ENCODE measurements around the gene GJA1.
A peak's percentile ranks its signal among the peaks of the same experiment; 100 is the strongest.
"Not testable (repeated sequence)": the region's sequence is repeated elsewhere in the genome, so short reads cannot be mapped to it uniquely, and the experiment has no call there.

The GJA1 gene

GRCh38 chr6:121437851-121438651 lies 2.6 kb downstream of the GJA1 start:
- DNase-seq: no peak

- no peak for DNase-seq
These were observed 3.4 kb downstream of the GJA1 start for GRCh38 chr6:121438869-121439268.

- DNase-seq: no peak
These were observed 4.0 kb downstream of the GJA1 start for GRCh38 chr6:121439475-121439874.

GRCh38 chr6:121439926-121440325 lies 4.5 kb downstream of the GJA1 start:
- DNase-seq: no peak

DNA sequence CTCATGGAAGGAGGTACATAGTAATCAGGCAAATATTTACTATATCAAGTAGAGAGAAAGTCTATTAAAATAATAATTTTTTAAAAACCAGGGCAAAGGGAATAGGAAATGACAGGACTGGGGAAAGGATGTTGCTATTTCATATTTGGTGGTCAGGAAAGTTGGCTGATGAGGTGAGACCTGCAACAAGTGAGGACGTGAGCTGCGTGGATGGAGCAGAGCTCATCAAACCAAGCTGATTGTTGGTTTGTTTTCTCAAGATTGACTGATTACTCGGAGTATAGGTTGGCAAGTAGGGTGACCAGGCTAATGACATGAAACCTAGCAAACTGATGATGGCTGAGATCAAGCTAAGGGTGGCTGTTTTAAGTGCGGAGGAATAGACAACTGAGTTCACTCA lies 6.0 kb downstream of the GJA1 start:
- DNase-seq: no peak

- no peak for DNase-seq
These were observed 7.1 kb downstream of the GJA1 start for GRCh38 chr6:121442576-121442975.

DNA sequence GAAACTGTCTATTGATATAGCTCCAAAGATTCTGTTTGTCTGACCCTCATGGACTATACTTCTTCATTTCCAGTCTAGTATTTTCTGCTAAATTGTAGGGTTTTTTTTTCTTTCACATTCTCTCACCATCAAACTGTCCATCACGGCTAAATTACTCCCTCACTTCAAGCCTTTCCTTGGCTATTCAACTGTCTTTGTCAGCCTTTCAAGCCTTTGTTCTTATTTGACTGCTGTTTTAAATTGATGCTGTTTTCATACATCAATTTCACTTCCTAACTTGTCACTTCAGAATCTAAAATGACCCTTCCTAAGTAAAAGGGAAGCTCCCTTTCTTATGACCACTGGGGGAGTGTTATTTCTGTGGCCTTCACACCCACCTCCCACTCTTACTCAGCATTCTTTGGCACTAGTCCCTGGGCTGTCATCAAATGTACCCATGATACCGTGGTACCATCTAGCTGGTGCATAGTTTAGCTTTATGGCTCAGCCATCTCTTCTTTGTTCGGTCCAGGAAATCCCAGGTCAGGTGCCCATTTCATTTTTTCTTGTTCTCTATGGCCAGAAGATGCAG lies 8.6 kb downstream of the GJA1 start:
- DNase-seq: peak; percentile 7 to 13

DNA sequence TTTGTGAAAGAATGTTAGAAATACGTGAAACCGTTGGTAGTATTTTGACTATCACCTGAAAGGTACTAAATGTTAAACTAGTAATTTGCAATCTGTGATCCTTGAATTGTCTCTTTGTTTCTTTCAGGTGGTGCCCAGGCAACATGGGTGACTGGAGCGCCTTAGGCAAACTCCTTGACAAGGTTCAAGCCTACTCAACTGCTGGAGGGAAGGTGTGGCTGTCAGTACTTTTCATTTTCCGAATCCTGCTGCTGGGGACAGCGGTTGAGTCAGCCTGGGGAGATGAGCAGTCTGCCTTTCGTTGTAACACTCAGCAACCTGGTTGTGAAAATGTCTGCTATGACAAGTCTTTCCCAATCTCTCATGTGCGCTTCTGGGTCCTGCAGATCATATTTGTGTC lies 11.3 kb downstream of the GJA1 start:
- not testable (repeated sequence) for DNase-seq

DNA sequence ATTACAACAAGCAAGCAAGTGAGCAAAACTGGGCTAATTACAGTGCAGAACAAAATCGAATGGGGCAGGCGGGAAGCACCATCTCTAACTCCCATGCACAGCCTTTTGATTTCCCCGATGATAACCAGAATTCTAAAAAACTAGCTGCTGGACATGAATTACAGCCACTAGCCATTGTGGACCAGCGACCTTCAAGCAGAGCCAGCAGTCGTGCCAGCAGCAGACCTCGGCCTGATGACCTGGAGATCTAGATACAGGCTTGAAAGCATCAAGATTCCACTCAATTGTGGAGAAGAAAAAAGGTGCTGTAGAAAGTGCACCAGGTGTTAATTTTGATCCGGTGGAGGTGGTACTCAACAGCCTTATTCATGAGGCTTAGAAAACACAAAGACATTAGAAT lies 12.3 kb downstream of the GJA1 start:
- not testable (repeated sequence) for DNase-seq

DNA sequence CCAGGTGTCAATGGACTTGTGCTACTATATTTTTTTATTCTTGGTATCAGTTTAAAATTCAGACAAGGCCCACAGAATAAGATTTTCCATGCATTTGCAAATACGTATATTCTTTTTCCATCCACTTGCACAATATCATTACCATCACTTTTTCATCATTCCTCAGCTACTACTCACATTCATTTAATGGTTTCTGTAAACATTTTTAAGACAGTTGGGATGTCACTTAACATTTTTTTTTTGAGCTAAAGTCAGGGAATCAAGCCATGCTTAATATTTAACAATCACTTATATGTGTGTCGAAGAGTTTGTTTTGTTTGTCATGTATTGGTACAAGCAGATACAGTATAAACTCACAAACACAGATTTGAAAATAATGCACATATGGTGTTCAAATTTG lies 13.1 kb downstream of the GJA1 start:
- DNase-seq: not testable (repeated sequence)

DNA sequence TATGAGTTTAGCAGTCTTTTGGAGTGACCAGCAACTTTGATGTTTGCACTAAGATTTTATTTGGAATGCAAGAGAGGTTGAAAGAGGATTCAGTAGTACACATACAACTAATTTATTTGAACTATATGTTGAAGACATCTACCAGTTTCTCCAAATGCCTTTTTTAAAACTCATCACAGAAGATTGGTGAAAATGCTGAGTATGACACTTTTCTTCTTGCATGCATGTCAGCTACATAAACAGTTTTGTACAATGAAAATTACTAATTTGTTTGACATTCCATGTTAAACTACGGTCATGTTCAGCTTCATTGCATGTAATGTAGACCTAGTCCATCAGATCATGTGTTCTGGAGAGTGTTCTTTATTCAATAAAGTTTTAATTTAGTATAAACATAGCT lies 13.9 kb downstream of the GJA1 start:
- no peak for DNase-seq

GRCh38 chr6:121450242-121450641 lies 14.8 kb downstream of the GJA1 start:
- DNase-seq: no peak

GRCh38 chr6:121451250-121451649 lies 15.8 kb downstream of the GJA1 start:
- DNase-seq: no peak

- DNase-seq: no peak
These were observed 17.7 kb downstream of the GJA1 start for GRCh38 chr6:121453191-121453590.

- no peak for DNase-seq
These were observed 24.7 kb downstream of the GJA1 start for GRCh38 chr6:121460170-121460569.

- no peak for DNase-seq
These were observed 27.6 kb downstream of the GJA1 start for GRCh38 chr6:121463087-121463486.

DNA sequence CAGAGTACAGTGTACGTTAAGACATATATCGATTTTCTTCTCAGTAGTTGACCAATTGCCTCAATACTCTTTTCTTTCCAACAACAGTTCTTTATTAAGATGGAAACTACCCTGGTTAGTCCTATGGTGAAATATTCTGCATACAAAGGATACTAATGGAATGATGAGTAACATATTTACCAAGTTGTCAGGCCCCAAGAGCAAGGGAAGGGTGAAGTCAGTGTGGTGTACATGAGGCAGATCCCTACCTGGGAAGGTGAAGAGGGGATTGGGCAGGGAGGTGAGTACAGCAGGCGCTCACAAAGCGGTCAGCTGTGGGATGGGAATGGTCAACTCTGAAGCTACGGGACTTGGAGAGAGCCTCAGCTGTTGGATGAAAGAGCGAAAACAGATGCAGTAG lies 29.7 kb downstream of the GJA1 start:
- no peak for DNase-seq

DNA sequence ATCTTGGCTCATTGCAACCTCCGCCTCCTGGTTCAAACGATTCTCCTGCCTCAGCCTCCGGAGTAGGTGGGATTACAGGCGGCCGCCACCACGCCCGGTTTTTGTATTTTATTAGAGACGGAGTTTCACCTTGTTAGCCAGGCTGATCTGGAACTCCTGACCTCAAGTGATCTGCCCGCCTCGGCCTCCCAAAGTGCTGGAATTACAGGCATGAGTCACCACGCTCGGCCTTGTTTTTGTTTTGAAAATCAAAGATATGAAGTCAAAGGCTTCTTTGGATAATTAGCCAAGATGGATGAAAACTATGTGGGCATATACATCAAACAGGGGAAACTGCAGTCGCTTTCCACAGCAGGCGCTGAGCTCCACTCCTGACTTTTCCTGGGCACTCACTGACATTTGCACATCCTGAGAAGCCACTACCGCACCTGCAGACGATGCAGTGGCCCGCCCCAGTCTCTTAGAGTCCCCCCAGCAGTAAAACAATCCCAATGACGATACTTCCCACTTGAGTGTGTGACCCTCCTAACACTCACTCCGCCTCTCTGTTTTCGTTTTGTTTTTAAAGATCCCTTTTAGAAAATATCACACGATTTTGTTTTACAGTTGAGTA lies 44.1 kb downstream of the GJA1 start:
- DNase-seq: no peak

DNA sequence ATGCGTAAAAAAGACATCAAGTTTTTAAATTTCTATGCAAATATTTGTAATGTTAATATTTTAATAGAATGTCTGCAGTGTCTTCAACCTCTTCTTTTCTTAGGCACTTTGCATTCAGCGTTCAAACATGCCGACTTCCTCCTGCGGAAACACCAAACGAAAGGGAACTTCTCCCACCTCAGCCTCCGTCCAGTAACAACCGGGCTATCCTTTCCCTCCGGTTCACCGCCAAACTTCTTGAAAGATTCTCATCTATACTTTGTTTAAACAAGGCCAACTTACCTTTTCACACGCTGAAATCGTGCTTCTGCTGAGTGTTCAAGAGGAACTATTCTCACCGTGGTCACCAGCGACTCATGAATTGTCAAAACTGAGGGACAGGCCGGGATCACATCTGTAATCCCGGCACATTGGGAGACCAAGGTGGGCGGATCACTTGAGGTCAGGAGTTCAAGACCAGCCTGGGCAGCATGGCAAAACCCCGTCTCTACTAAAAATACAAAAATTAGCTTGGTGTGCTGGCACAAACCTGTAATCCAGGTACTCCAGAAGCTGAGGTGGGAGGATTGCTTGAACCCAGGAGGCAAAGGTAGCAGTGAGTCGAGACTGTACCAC lies 44.8 kb downstream of the GJA1 start:
- DNase-seq: no peak

DNA sequence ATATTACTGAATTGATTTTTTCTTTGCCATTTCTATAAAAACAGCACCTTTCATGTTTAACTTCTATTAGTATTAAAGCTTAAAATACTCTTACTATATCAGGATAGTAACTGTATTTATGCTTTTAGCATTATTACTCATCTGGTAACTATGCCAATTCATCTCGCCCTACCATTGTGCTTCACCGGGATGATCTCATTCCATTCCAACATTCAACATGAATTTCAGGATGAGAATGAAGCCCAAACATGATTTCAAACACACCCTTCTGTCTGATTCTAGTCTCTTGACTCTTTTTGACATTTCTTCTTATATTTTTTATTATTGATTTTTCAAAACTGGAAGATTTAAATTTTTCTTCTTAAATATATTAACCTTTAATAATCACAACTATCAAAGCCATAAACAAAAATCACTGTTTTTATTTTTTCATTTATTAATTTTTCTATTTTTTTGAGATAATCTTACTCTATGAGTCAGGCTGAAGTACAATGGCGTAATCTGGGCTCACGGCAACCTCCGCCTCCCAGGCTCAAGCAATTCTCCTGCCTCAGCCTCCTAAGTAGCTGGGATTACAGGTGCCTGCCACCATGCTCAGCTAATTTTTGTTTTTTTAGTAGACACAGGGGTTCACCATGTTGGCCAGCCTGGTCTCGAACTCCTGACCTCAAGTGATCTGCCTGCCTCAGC lies 46.7 kb downstream of the GJA1 start:
- no peak for DNase-seq

- DNase-seq: no peak
These were observed 47.3 kb downstream of the GJA1 start for GRCh38 chr6:121482751-121483150.

DNA sequence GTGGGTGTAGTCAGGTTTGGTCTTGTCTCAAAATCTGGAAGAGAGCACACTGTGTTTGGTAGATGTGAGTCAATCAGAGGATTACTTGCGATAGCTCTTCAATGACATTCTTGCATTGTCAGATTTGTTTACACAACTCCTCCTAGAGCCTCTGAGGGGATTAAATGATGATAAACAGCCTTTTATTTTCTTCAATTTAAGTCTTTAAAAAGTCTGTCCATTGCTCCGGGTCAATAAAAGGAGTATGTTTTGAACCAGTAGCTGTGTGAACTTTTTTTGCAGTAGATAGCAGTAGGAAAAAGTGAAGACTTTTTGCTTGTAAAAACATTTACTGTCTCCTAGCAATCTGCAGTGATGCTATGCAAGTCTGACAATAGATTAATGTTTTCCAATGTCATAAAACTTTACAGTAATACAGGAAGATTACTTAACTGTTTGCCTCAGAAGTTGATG lies 49.9 kb downstream of the GJA1 start:
- no peak for DNase-seq

DNA sequence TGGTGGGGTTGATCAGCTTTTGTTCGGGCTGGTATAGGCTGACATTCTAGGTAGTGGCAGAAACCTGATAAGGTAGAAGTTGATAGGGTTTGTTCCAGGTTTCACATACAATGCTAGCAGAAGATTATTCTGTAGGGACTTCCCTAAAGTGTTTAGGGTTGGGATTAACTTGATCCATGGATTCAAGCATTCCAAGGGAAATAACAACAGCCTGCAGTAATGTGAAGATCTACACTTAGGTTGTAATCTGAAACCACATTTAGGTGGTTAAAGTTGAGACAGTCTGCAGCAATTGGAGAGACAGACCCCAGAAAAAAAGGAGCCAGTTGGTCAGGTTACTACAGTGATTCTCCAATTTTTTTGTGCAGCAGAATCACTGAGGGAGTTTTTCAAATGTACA lies 56.1 kb downstream of the GJA1 start:
- no peak for DNase-seq

Data from inflammatory macrophage (primary cell).